Vagina (tissue), 2 donors: ENCODE data around the gene CLASP2.

Experiments used
- POLR2A ChIP-seq, 2 donors: fragments of 450-650 bp; IDR thresholded peaks; one replicate each; pipeline ENCODE4 v1.6.1; 2017; ENCODE audit warnings: antibody characterized with exemption in 2 of 2, mild to moderate bottlenecking in 2 of 2, moderate library complexity in 2 of 2
- POLR2AphosphoS5 ChIP-seq, 2 donors: sonication (generic); formaldehyde crosslinking; IDR thresholded peaks; one replicate each; pipeline ENCODE4 v1.9.0; 2017; ENCODE audit warnings: antibody characterized with exemption in 2 of 2, mild to moderate bottlenecking in 2 of 2, low read depth in 1 of 2; ENCODE audit not compliant: insufficient read depth in 1 of 2
- TF ChIP-seq, protein P1 (sequence below), 3 experiments: fragments of 450-650 bp in 2 of 3; fragments of 200-600 bp in 1 of 3; sonication (generic) in 1 of 3; IDR thresholded peaks; one replicate each; pipeline ENCODE4 v1.5.1; 2017 to 2019; ENCODE audit warnings: antibody characterized with exemption in 3 of 3, mild to moderate bottlenecking in 2 of 3, moderate library complexity in 2 of 3

DNA sequence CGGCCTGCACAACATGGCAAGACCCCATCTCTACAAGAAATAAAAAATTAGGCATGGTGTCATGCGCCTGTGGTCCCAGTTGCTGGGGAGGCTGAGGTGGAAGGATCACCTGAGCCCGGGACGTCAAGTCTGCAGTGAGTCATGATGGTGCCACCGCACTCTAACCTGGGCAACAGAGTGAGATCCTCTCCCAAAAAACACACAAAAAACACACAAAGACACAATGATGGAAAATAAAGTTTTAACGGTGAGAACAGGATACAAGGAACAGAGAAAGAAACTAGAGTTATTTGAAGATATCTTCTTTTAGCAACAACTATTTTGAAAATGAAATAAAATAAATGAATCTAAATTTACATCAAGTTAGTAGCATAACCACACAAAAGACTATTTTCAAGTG lies 12.0 kb downstream of the CLASP2 start:
- TF ChIP-seq, protein P1, sequence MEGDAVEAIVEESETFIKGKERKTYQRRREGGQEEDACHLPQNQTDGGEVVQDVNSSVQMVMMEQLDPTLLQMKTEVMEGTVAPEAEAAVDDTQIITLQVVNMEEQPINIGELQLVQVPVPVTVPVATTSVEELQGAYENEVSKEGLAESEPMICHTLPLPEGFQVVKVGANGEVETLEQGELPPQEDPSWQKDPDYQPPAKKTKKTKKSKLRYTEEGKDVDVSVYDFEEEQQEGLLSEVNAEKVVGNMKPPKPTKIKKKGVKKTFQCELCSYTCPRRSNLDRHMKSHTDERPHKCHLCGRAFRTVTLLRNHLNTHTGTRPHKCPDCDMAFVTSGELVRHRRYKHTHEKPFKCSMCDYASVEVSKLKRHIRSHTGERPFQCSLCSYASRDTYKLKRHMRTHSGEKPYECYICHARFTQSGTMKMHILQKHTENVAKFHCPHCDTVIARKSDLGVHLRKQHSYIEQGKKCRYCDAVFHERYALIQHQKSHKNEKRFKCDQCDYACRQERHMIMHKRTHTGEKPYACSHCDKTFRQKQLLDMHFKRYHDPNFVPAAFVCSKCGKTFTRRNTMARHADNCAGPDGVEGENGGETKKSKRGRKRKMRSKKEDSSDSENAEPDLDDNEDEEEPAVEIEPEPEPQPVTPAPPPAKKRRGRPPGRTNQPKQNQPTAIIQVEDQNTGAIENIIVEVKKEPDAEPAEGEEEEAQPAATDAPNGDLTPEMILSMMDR (IDR thresholded peaks at IDR 0.05) = no peak
- TF ChIP-seq POLR2A (IDR thresholded peaks at IDR 0.05) (no peak), POLR2AphosphoS5 (IDR thresholded peaks at IDR 0.05; ENCODE audit: insufficient read depth in 1 of 2, low read depth in 1 of 2) (no peak)
